Psoas muscle (tissue), 8 donors: ENCODE data around the gene USP17L18. TPM values are rescaled to one million over a fixed set of nuclear protein-coding genes. Genes with fewer than 3 reads are reported as not detected.
"Not testable (repeated sequence)": the region's sequence is repeated elsewhere in the genome, so short reads cannot be mapped to it uniquely, and the experiment has no call there.

Experiments
- ATAC-seq, 4 donors: fragments of 200-7000 bp; cut with Tn5 transposase; one replicate each; pipeline ENCODE4 v1.9.1; 2020; ENCODE audit warnings: moderate library complexity in 3 of 4, mild to moderate bottlenecking in 2 of 4
- DNase-seq, 2 donors: peaks; one replicate each; pipeline ENCODE4 v3.0.0-alpha.2; 2020
- H3K27ac ChIP-seq: fragments of 200-600 bp; one replicate; pipeline ENCODE4 v1.8.0; 2022
- H3K27me3 ChIP-seq, 3 donors: fragments of 200-600 bp in 1 of 3; one replicate each; pipeline versions ENCODE4 v1.6.1 to v1.8.0; 2013 to 2022; ENCODE audit warnings: low read length in 2 of 3, mild to moderate bottlenecking in 2 of 3, moderate library complexity in 1 of 3; ENCODE audit not compliant: insufficient read depth in 3 of 3
- H3K36me3 ChIP-seq, 2 donors: fragments of 200-600 bp in 1 of 2; one replicate each; pipeline versions ENCODE4 v1.6.1 to v1.8.0; 2013 to 2022; ENCODE audit warnings: low read depth in 1 of 2, mild to moderate bottlenecking in 1 of 2, moderate library complexity in 1 of 2; ENCODE audit not compliant: insufficient read depth in 1 of 2
- H3K4me1 ChIP-seq: fragments of 200-600 bp; one replicate; pipeline ENCODE4 v1.8.0; 2022
- H3K4me3 ChIP-seq: fragments of 200-600 bp; one replicate; pipeline ENCODE4 v1.8.0; 2022; ENCODE audit warnings: mild to moderate bottlenecking
- H3K9me3 ChIP-seq: fragments of 200-600 bp; one replicate; pipeline ENCODE4 v1.8.0; 2022
- WGBS, 3 donors: extraction: QIAGEN DNeasy Blood & Tissue Kit; methylation state at CpG; one replicate each; pipeline versions ENCODE4 v1.1.6 to v1.1.7; 2013; 5-methylcytosine and 5-hydroxymethylcytosine counted together
- intact Hi-C, 2 donors: fragments of 100-400 bp; cut with DNase I; formaldehyde crosslinking; loops; one replicate each; pipeline versions ENCODE4 v1.11.0 to v1.14.2; 2022
- long read RNA-seq, 2 donors: library from polyadenylated mRNA; unstranded; transcript quantifications; one replicate each; pipeline ENCODE4 v2.0.0, GENCODE V29; 2021
- polyA plus RNA-seq, 3 donors: library from polyadenylated mRNA; stranded (reverse); fragments of 200-250 nt; gene quantifications; one replicate each; pipeline ENCODE4 v1.2.3, GENCODE V29; 2013
- total RNA-seq, 4 donors: library from RNA; stranded (reverse); fragmentation: NEBNext Ultra II Directional in 2 of 4; extraction: Animal tissue kit (Norgen Biotek cat#: 25700) in 2 of 4; gene quantifications; one replicate each; pipeline versions ENCODE4 v1.2.1 to v1.2.4, GENCODE V29; 2021 to 2023
- donor health status: healthy with polysubstance abuse.
- donor health status: DM: no; HTN: no; CAD: no; lungs with moderate emphysema.
- donor health status: Bipolar disorder and iron deficiency.
- donor health status: healthy.
- donor health status: DM: yes; HTN: yes; CAD: no.
- donor health status: DM: no; HTN: no; CAD: no.
- donor health status: DM: no; HTN: no; CAD: no.
- donor health status: DM: yes; HTN: yes; CAD: no.

USP17L18 gene
- not detected for total RNA-seq
- polyA plus RNA-seq, result not detected
- long read RNA-seq, donor 1, result 0 reads
- long read RNA-seq, donor 2, result 0 reads

GRCh38 chr4:9247953-9248680 lies at the start of gene USP17L18:
Gene USP17L18 (plus strand): TSS chr4:9248630. CDS start chr4:9248630, 0 bp downstream.
- H3K27me3 ChIP-seq, H3K36me3 ChIP-seq, intact Hi-C loops, H3K27ac ChIP-seq, H3K4me1 ChIP-seq, H3K9me3 ChIP-seq, H3K4me3 ChIP-seq, ATAC-seq: not testable (repeated sequence)
- 75 to 92% (median 90%) methylated on average over 14 to 21 of the region's 26 CpGs for WGBS, 3 donors
- peak in 1 of 2 donors; percentile 27 for DNase-seq

DNA sequence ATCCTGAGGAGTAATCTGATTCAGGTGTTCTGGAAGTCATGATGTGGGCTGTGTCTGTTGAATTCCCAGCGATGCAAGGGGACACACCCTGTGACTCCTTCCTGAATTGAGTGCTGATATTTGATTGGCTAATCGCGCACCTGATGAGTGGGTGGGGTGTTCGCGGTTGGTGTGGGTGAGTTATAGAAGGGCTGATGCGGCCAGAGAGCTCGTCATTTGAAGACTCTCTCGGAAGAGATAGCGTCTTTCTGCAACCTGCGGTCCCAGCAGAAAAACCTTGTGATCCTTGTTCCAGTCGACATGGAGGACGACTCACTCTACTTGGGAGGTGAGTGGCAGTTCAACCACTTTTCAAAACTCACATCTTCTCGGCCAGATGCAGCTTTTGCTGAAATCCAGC lies 38.1 kb upstream of the USP17L18 start, which contains the start of gene USP17L10:
Gene USP17L10, plus strand, starts transcription at position 301 of the 400 bp plus-strand sequence. Its CDS starts 0 bp downstream, at position 301.
- H3K27ac ChIP-seq, H3K9me3 ChIP-seq, H3K36me3 ChIP-seq, H3K27me3 ChIP-seq, DNase-seq, H3K4me3 ChIP-seq, H3K4me1 ChIP-seq, ATAC-seq, intact Hi-C loops: not testable (repeated sequence)
- WGBS, 3 donors, result 94% methylated on average over 12 of the region's 13 CpGs; no CpG with 5 or more reads in 2 of the 3 donors

DNA sequence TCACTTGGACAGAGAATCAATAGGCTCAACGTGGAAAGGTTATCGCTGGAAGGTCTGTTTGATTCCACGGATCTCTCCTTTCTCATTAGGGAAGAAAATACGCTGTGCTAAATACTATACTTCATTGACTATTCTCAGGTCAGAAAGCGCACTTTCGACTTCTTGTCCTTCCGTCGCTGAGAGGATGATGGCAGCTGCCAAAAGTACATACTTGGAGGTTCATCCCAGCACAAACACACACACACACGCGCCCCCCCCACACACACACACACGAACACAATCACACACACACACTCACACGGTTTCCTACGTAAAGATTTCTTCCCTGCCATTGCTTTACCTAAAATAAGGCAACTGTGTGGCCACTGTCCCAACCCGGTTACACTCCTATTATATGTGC lies 33.7 kb upstream of the USP17L18 start:
- intact Hi-C loops, result not testable (repeated sequence)
- peak in 1 of 2 donors; percentile 4 for DNase-seq
- 72 to 83% (median 77%) methylated on average over 8 to 11 of the region's 14 CpGs for WGBS, 3 donors

GRCh38 chr4:9215105-9215504 lies 33.3 kb upstream of the USP17L18 start, which contains the start of gene USP17L11:
Gene USP17L11 (plus strand): TSS chr4:9215405. CDS start chr4:9215405, 0 bp downstream.
- H3K27me3 ChIP-seq, ATAC-seq, DNase-seq, intact Hi-C loops, H3K9me3 ChIP-seq, H3K36me3 ChIP-seq, H3K27ac ChIP-seq, H3K4me3 ChIP-seq, H3K4me1 ChIP-seq: not testable (repeated sequence)
- WGBS, 3 donors, result 96% methylated on average over 10 of the region's 14 CpGs; no CpG with 5 or more reads in 2 of the 3 donors

More for the DNA sequence above, 33.7 kb upstream of the USP17L18 start:
- not testable (repeated sequence) for H3K27ac ChIP-seq, H3K27me3 ChIP-seq, H3K9me3 ChIP-seq, H3K4me3 ChIP-seq, H3K36me3 ChIP-seq, H3K4me1 ChIP-seq, ATAC-seq

DNA sequence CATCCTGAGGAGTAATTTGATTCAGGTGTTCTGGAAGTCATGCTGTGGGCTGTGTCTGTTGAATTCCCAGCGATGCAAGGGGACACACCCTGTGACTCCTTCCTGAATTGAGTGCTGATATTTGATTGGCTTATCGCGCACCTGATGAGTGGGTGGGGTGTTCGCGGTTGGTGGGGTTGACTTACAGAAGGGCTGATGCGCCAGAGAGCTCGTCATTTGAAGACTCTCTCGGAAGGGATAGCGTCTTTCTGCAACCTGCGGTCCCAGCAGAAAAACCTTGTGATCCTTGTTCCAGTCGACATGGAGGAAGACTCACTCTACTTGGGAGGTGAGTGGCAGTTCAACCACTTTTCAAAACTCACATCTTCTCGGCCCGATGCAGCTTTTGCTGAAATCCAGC lies 28.6 kb upstream of the USP17L18 start, which contains the start of gene USP17L12:
Gene USP17L12, plus strand, starts transcription at position 301 of the 400 bp plus-strand sequence. Its CDS starts 0 bp downstream, at position 301.
- intact Hi-C loops, H3K4me1 ChIP-seq, H3K27me3 ChIP-seq, H3K9me3 ChIP-seq, H3K27ac ChIP-seq, DNase-seq, H3K36me3 ChIP-seq, H3K4me3 ChIP-seq, ATAC-seq: not testable (repeated sequence)
- no CpG with 5 or more reads among the region's 13 CpGs for WGBS, 3 donors

- H3K27ac ChIP-seq, H3K4me1 ChIP-seq, DNase-seq, H3K36me3 ChIP-seq, intact Hi-C loops, H3K27me3 ChIP-seq, ATAC-seq, H3K4me3 ChIP-seq, H3K9me3 ChIP-seq: not testable (repeated sequence)
- no CpG with 5 or more reads among the region's 14 CpGs for WGBS, 3 donors
Observed at GRCh38 chr4:9224596-9224995, 23.8 kb upstream of the USP17L18 start, which contains the start of gene USP17L13. Gene USP17L13 (plus strand): TSS chr4:9224896. CDS start chr4:9224896, 0 bp downstream.

DNA sequence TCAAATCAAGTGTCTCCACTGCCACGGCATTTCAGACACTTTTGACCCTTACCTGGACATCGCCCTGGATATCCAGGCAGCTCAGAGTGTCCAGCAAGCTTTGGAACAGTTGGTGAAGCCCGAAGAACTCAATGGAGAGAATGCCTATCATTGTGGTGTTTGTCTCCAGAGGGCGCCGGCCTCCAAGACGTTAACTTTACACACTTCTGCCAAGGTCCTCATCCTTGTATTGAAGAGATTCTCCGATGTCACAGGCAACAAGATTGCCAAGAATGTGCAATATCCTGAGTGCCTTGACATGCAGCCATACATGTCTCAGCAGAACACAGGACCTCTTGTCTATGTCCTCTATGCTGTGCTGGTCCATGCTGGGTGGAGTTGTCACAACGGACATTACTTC lies 18.2 kb upstream of the USP17L18 start:
- DNase-seq, result peak in 1 of 2 donors; percentile 19
- H3K4me1 ChIP-seq, H3K27me3 ChIP-seq, H3K4me3 ChIP-seq, intact Hi-C loops, ATAC-seq, H3K27ac ChIP-seq, H3K9me3 ChIP-seq, H3K36me3 ChIP-seq: not testable (repeated sequence)
- 85 to 90% (median 87%) methylated on average over 5 to 6 of the region's 8 CpGs for WGBS, 3 donors

- H3K27ac ChIP-seq, H3K36me3 ChIP-seq, H3K27me3 ChIP-seq, H3K4me3 ChIP-seq, ATAC-seq, DNase-seq, H3K9me3 ChIP-seq, intact Hi-C loops, H3K4me1 ChIP-seq: not testable (repeated sequence)
- WGBS, 3 donors, result no CpG with 5 or more reads among the region's 15 CpGs
Observed at GRCh38 chr4:9234085-9234484, 14.3 kb upstream of the USP17L18 start, which contains the start of gene USP17L15. Gene USP17L15 (plus strand): TSS chr4:9234385. CDS start chr4:9234385, 0 bp downstream.

DNA sequence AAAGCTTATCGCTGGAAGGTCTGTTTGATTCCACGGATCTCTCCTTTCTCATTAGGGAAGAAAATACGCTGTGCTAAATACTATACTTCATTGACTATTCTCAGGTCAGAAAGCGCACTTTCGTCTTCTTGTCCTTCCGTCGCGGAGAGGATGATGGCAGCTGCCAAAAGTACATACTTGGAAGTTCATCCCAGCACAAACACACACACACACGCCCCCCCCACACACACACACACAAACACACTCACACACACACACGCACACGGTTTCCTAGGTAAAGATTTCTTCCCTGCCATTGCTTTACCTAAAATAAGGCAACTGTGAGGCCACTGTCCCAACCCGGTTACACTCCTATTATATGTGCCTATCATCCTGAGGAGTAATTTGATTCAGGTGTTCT lies 10.0 kb upstream of the USP17L18 start:
- DNase-seq, result peak in 1 of 2 donors; percentile 20

GRCh38 chr4:9243579-9243978 lies 4.9 kb upstream of the USP17L18 start, which contains the start of gene USP17L17:
Gene USP17L17 (plus strand): TSS chr4:9243879. CDS start chr4:9243879, 0 bp downstream.
- H3K4me1 ChIP-seq, H3K4me3 ChIP-seq, ATAC-seq, H3K27me3 ChIP-seq, H3K9me3 ChIP-seq, H3K27ac ChIP-seq, DNase-seq, intact Hi-C loops, H3K36me3 ChIP-seq: not testable (repeated sequence)
- 86 to 94% (median 87%) methylated on average over 5 of the region's 14 CpGs for WGBS, 3 donors

More for the DNA sequence above, 10.0 kb upstream of the USP17L18 start:
- WGBS, 3 donors, result 68 to 85% (median 78%) methylated on average over 9 to 11 of the region's 12 CpGs
- H3K27ac ChIP-seq, H3K4me3 ChIP-seq, H3K9me3 ChIP-seq, H3K4me1 ChIP-seq, H3K27me3 ChIP-seq, ATAC-seq, H3K36me3 ChIP-seq, intact Hi-C loops: not testable (repeated sequence)

DNA sequence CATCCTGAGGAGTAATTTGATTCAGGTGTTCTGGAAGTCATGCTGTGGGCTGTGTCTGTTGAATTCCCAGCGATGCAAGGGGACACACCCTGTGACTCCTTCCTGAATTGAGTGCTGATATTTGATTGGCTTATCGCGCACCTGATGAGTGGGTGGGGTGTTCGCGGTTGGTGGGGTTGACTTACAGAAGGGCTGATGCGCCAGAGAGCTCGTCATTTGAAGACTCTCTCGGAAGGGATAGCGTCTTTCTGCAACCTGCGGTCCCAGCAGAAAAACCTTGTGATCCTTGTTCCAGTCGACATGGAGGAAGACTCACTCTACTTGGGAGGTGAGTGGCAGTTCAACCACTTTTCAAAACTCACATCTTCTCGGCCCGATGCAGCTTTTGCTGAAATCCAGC lies 4.6 kb downstream of the USP17L18 start, which contains the start of gene USP17L19:
Gene USP17L19, plus strand, starts transcription at position 301 of the 400 bp plus-strand sequence. Its CDS starts 0 bp downstream, at position 301.
- H3K27ac ChIP-seq, H3K36me3 ChIP-seq, H3K4me1 ChIP-seq, intact Hi-C loops, H3K9me3 ChIP-seq, DNase-seq, H3K27me3 ChIP-seq, ATAC-seq, H3K4me3 ChIP-seq: not testable (repeated sequence)
- WGBS, 3 donors, result no CpG with 5 or more reads among the region's 13 CpGs
